ENCODE data around the gene CNTNAP2. TPM values are rescaled to one million over a fixed set of nuclear protein-coding genes. Genes with fewer than 3 reads are reported as not detected.

Gene CNTNAP2
- total and polyA plus RNA-seq, 2 of the 4 experiments (the other 2 are of a cell fraction) = not detected

GRCh38 chr7:146106319-146106718, 10.3 kb upstream of the CNTNAP2 start:
- Histone ChIP-seq H3K36me3 (ENCODE audit: control insufficient read depth, insufficient read depth, low read length) (no peaks in the 10 kb centered on the region), H3K27ac (ENCODE audit: insufficient read depth, low read length) (no peak overlapping the region), H2BK15ac (ENCODE audit: low read depth, low read length) (no peak overlapping the region), H2BK20ac (ENCODE audit: low read depth, low read length) (no peak overlapping the region), H4K91ac (ENCODE audit: insufficient read depth, low read depth, low read length) (no peak overlapping the region), H3K79me1 (ENCODE audit: low read depth in 1 of 2, low read length in 2 of 2) (no peaks in the 10 kb centered on the region), H2BK5ac (ENCODE audit: low read depth, low read length, poor library complexity, severe bottlenecking) (no peak overlapping the region), H4K20me1 (ENCODE audit: insufficient read depth, low read length) (no peaks in the 10 kb centered on the region), H3K27me3 (ENCODE audit: control insufficient read depth, insufficient read depth, low read length) (no peaks in the 10 kb centered on the region), H4K8ac (ENCODE audit: low read depth in 2 of 2, low read length in 2 of 2) (no peak overlapping the region), H2AFZ (replicated peaks; ENCODE audit: low read length, poor library complexity) (no peak overlapping the region), H4K5ac (ENCODE audit: low read depth, low read length) (no peak overlapping the region), H3K4me1 (ENCODE audit: control insufficient read depth, insufficient read depth, low read length) (no peaks in the 10 kb centered on the region), H3K23ac (ENCODE audit: low read depth, low read length) (no peak overlapping the region), H3K9me1 (ENCODE audit: insufficient read depth, low read length) (no peaks in the 10 kb centered on the region), H3K4me2 (ENCODE audit: low read depth, low read length) (no peak overlapping the region), H3K14ac (replicated peaks; ENCODE audit: low read depth, low read length) (no peak overlapping the region), H2BK120ac (ENCODE audit: low read depth, low read length) (no peak overlapping the region), H3K9ac (ENCODE audit: low read depth, low read length) (no peak overlapping the region), H2AK5ac (ENCODE audit: low read depth, low read length) (no peak overlapping the region), H3K4ac (ENCODE audit: low read depth, low read length) (no peak overlapping the region), H3K56ac (ENCODE audit: extremely low read depth, insufficient read depth, low read length) (no peak overlapping the region), H3K4me3 (ENCODE audit: insufficient read depth, low read depth, low read length) (no peak overlapping the region), H3K18ac (ENCODE audit: low read depth, low read length) (no peak overlapping the region), H2AK9ac (replicated peaks; ENCODE audit: low read depth, low read length, poor library complexity) (no peak overlapping the region), H3K9me3 (ENCODE audit: control insufficient read depth, insufficient read depth, low read length) (peaks cover 4% of the 10 kb centered on the region; the same call in 1 of the 2 replicates)
- in situ Hi-C loops (cut with MboI; ENCODE audit: low sequenced_read_pairs) = no loop called here
- intact Hi-C loops (cut with micrococcal nuclease) = no loop called here
- CTCF ChIA-PET = no interaction called here
- dilution Hi-C loops (cut with HindIII; ENCODE audit: low sequenced_read_pairs, unreplicated experiment) = no loop called here
- BruUV-seq (replicated peaks) = no TSS peak
- ATAC-seq (ENCODE audit: low read depth) (no peak), DNase-seq (no peak)
- WGBS, 2 experiments (ENCODE audit: extremely low coverage in 2 of 2, insufficient read length in 1 of 2) = no CpG with 5 or more reads among the region's 3 CpGs
- no peak for TF ChIP-seq RAD21 (IDR thresholded peaks at IDR 0.05; ENCODE audit: low read length)
- TF ChIP-seq FOS (IDR thresholded peaks at IDR 0.05; ENCODE audit: low read depth, low read length) = no peak
- TF ChIP-seq CEBPB (IDR thresholded peaks at IDR 0.05; ENCODE audit: low read depth, low read length) = no peak
- no peak for TF ChIP-seq RFX5 (IDR thresholded peaks at IDR 0.05; ENCODE audit: low read depth, low read length)
- POLR2A ChIA-PET (ENCODE audit: unreplicated experiment) = no interaction called here
